Measurements from ENCODE around the gene PARD3. TPM values are rescaled to one million over a fixed set of nuclear protein-coding genes. Genes with fewer than 3 reads are reported as not detected.

The PARD3 gene
- total RNA-seq, 1 donor from 2014 or later: 37.5 TPM

DNA sequence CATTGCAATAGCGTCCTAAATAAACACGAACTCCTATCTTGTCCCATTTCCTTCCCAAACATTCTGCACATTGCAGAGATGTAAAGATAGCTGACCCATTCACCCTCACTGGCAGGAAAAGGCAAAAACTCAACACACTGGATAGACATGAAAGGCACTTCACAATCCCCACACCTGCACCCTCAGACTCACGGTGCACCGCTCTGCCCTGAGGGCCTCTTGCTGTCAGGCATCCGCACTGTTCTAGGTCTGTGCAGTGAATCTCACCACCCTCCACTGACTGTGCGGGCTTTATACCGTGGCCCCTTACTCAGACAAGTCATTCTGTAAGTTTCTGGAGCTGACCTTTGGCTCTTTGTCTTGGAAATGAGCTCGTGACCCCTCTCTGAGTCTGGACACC lies 42.9 kb upstream of the PARD3 start:
- TF ChIP-seq, protein P1, sequence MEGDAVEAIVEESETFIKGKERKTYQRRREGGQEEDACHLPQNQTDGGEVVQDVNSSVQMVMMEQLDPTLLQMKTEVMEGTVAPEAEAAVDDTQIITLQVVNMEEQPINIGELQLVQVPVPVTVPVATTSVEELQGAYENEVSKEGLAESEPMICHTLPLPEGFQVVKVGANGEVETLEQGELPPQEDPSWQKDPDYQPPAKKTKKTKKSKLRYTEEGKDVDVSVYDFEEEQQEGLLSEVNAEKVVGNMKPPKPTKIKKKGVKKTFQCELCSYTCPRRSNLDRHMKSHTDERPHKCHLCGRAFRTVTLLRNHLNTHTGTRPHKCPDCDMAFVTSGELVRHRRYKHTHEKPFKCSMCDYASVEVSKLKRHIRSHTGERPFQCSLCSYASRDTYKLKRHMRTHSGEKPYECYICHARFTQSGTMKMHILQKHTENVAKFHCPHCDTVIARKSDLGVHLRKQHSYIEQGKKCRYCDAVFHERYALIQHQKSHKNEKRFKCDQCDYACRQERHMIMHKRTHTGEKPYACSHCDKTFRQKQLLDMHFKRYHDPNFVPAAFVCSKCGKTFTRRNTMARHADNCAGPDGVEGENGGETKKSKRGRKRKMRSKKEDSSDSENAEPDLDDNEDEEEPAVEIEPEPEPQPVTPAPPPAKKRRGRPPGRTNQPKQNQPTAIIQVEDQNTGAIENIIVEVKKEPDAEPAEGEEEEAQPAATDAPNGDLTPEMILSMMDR (IDR thresholded peaks at IDR 0.05): no peak
- DNase-seq (ENCODE audit: low spot score in 2 of 2): no peak

DNA sequence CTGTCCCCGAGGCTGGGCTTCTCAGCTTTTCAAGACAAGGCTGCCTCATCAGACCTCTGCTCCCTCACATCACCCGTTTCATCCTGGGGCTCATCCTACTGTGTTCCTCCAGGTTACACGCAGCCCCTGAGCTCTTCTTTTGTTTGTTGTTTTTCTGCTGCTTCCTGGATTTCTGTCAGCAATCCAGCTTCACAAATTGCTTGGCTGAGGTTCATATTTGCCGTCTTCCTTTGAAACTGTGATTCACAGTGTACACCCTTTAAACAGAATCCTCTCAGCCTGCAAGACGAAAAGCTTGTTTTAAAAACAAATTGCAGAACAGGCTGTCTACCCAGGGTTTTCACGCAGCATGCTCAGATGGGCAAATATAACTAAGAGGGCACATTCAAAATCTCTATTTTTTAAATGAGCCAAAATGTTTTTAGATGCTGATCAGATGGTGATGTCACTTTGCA lies 39.1 kb upstream of the PARD3 start:
- TF ChIP-seq, protein P1 (IDR thresholded peaks at IDR 0.05): no peak
- H3K36me3 ChIP-seq: no peaks in the 10 kb centered on the region
- H3K9me3 ChIP-seq: no peaks in the 10 kb centered on the region
- intact Hi-C loops (cut with DNase I): no loop called here
- DNase-seq (ENCODE audit: low spot score in 2 of 2): no peak
- no peak overlapping the region for H3K4me3 ChIP-seq
- no peaks in the 10 kb centered on the region for H3K4me1 ChIP-seq
- no peaks in the 10 kb centered on the region for H3K27me3 ChIP-seq
- no peak overlapping the region for H3K27ac ChIP-seq

More for the DNA sequence above, 42.9 kb upstream of the PARD3 start:
- H3K9me3 ChIP-seq: no peaks in the 10 kb centered on the region
- intact Hi-C loops (cut with DNase I): no loop called here
- no peaks in the 10 kb centered on the region for H3K4me1 ChIP-seq
- no peaks in the 10 kb centered on the region for H3K36me3 ChIP-seq
- no peak overlapping the region for H3K27ac ChIP-seq
- H3K27me3 ChIP-seq: no peaks in the 10 kb centered on the region
- H3K4me3 ChIP-seq: no peak overlapping the region

DNA sequence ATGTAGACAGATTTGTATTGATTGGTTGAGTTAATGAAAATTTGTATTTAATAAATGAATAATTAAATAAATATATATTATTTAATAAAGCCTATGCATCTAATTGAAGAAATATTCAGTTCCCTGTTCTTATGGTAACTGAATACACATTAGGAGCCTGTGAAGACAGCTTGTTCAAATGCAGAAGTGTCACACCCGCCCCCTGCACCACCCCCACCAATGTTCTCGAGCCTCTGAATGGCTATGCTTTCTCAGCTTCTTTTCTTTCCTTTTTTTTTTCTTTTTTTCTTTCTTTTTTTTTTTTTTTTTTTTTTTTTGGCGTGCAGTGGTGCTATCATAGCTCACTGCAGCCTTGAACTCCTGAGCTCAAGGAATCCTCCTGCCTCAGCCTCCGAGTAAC lies 38.3 kb upstream of the PARD3 start:
- DNase-seq (ENCODE audit: low spot score in 2 of 2): no peak
- Histone ChIP-seq H3K27ac (no peak overlapping the region), H3K9me3 (no peaks in the 10 kb centered on the region), H3K27me3 (no peaks in the 10 kb centered on the region), H3K4me1 (no peaks in the 10 kb centered on the region), H3K4me3 (no peak overlapping the region), H3K36me3 (no peaks in the 10 kb centered on the region)
- TF ChIP-seq, protein P1 (IDR thresholded peaks at IDR 0.05): no peak
- intact Hi-C loops (cut with DNase I): no loop called here

DNA sequence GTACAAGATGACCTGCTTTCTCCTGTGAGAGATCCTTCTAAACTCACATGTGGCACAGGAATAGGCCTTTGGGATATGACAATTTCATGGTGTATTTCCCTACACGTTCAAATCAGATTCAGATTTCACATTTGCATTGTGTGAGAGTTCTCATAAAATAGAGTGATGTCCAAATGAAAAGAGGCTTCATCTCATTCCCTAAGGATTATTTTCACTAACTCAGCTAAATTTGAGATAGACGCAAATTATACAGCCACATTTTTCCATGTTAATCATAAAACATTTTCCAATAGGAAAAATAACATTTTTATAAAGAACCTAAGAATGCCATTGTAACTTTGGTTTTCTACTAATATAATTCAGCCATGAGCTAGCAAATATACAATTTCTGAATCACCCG lies 35.5 kb upstream of the PARD3 start:
- Histone ChIP-seq H3K4me1 (no peaks in the 10 kb centered on the region), H3K36me3 (no peaks in the 10 kb centered on the region), H3K9me3 (no peaks in the 10 kb centered on the region), H3K27ac (no peak overlapping the region), H3K27me3 (no peaks in the 10 kb centered on the region), H3K4me3 (no peak overlapping the region)
- no peak for DNase-seq (ENCODE audit: low spot score in 2 of 2)
- intact Hi-C loops (cut with DNase I): no loop called here
- TF ChIP-seq, protein P1 (IDR thresholded peaks at IDR 0.05): no peak

DNA sequence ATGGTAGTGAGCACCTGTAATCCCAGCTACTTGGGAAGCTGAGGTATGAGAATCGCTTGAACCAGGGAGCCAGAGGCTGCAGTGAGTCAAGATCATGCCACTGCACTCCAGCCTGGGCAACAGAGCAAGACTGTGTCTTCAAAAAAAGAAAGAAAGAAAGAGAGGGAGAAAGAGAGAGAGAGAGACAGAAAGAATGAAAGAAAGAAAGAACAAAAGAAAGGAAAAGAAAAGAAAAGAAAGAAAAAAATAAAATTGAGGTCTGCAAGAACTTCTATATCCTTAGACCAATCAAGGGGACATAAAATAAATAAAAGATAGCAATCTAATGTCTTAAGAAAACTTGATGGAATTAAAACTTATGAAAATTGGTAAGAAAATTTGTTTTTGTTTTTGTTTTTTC lies 34.9 kb upstream of the PARD3 start:
- H3K36me3 ChIP-seq: no peaks in the 10 kb centered on the region
- H3K9me3 ChIP-seq: no peaks in the 10 kb centered on the region
- no peak for DNase-seq (ENCODE audit: low spot score in 2 of 2)
- no peaks in the 10 kb centered on the region for H3K27me3 ChIP-seq
- no peak overlapping the region for H3K4me3 ChIP-seq
- TF ChIP-seq, protein P1 (IDR thresholded peaks at IDR 0.05): no peak
- intact Hi-C loops (cut with DNase I): no loop called here
- H3K27ac ChIP-seq: no peak overlapping the region
- H3K4me1 ChIP-seq: no peaks in the 10 kb centered on the region

DNA sequence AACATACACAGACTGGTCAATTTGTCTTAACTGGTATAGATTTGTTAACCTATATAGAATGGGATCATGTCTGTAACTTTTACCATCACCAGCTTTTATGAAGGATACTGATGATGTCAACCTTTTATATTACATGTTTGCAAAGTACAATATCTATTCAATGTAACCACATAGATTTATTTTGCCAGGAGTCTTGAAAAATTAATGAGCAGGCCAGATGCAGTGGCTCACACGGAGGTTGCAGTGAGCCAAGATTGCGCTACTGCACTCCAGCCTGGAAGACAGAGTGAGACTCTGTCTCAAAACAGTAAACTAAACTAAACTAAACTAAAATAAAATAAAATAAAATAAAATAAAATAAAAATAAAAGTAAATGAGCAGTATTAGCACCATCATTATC lies 30.0 kb upstream of the PARD3 start:
- Histone ChIP-seq H3K27me3 (no peaks in the 10 kb centered on the region), H3K9me3 (no peaks in the 10 kb centered on the region), H3K4me3 (no peak overlapping the region), H3K27ac (no peak overlapping the region), H3K36me3 (no peaks in the 10 kb centered on the region), H3K4me1 (no peaks in the 10 kb centered on the region)
- DNase-seq (ENCODE audit: low spot score in 2 of 2): no peak
- TF ChIP-seq, protein P1 (IDR thresholded peaks at IDR 0.05): no peak
- intact Hi-C loops (cut with DNase I): no loop called here
